ENCODE measurements around the gene CMSS1.

- TF ChIP-seq OSR1 (CRISPR knock-in tag; IDR thresholded peaks at IDR 0.05) (no peak), SNAI2 (CRISPR knock-in tag; IDR thresholded peaks at IDR 0.05) (no peak), ISL1 (CRISPR knock-in tag; IDR thresholded peaks at IDR 0.05) (no peak), TOX (CRISPR knock-in tag; IDR thresholded peaks at IDR 0.05; ENCODE audit: borderline replicate concordance) (no peak), ARNTL (CRISPR knock-in tag; IDR thresholded peaks at IDR 0.05; ENCODE audit: borderline replicate concordance, low read depth) (no peak), CREB5 (CRISPR knock-in tag; IDR thresholded peaks at IDR 0.05; ENCODE audit: low read depth) (no peak), ZNF565 (CRISPR knock-in tag; conservative IDR thresholded peaks at IDR 0.05; ENCODE audit: low read depth) (no peak), RARB (CRISPR knock-in tag; IDR thresholded peaks at IDR 0.05) (no peak), CSDC2 (CRISPR knock-in tag; IDR thresholded peaks at IDR 0.05) (no peak)
- TF ChIP-seq, protein P1, sequence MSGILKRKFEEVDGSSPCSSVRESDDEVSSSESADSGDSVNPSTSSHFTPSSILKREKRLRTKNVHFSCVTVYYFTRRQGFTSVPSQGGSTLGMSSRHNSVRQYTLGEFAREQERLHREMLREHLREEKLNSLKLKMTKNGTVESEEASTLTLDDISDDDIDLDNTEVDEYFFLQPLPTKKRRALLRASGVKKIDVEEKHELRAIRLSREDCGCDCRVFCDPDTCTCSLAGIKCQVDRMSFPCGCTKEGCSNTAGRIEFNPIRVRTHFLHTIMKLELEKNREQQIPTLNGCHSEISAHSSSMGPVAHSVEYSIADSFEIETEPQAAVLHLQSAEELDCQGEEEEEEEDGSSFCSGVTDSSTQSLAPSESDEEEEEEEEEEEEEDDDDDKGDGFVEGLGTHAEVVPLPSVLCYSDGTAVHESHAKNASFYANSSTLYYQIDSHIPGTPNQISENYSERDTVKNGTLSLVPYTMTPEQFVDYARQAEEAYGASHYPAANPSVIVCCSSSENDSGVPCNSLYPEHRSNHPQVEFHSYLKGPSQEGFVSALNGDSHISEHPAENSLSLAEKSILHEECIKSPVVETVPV (CRISPR knock-in tag; IDR thresholded peaks at IDR 0.05): no peak
Observed at GRCh38 chr3:100149713-100150415, 332.2 kb downstream of the CMSS1 start.

All from SK-N-SH treated with all-trans-retinoic acid at 6 μM for 48 hours (cell line).